Transverse colon (tissue), 4 donors: ENCODE measurements around the gene SRMS. TPM values are rescaled to one million over a fixed set of nuclear protein-coding genes. Genes with fewer than 3 reads are reported as not detected.

Experiments
- DNase-seq: peaks from one replicate; pipeline ENCODE4 v3.0.0-alpha.2; 2019
- H3K27ac ChIP-seq, 4 donors: fragments of 200-600 bp; sonication (generic); 2 replicates each; pipeline ENCODE4 v1.5.1; 2016 to 2018; ENCODE audit warnings: inconsistent platforms in 4 of 4
- H3K27me3 ChIP-seq: fragments of 200-600 bp; sonication (generic); 2 replicates; pipeline ENCODE4 v1.5.1; 2017; ENCODE audit warnings: inconsistent platforms
- H3K36me3 ChIP-seq, 4 donors: fragments of 200-600 bp; sonication (generic); 2 replicates each; pipeline ENCODE4 v1.5.1; 2017 to 2019; ENCODE audit warnings: inconsistent platforms in 4 of 4
- H3K4me1 ChIP-seq, 4 donors: fragments of 200-600 bp; sonication (generic); 2 replicates each; pipeline ENCODE4 v1.5.1; 2017 to 2020; ENCODE audit warnings: inconsistent platforms in 4 of 4
- H3K4me3 ChIP-seq, 4 donors: fragments of 200-600 bp; sonication (generic); 1 replicate in 1 of 4; 2 replicates in 3 of 4; pipeline versions ENCODE4 v1.5.1 to v1.6.1; 2017 to 2019; ENCODE audit warnings: inconsistent platforms in 4 of 4
- H3K9me3 ChIP-seq, 2 donors: fragments of 200-600 bp; sonication (generic); 2 replicates each; pipeline ENCODE4 v1.5.1; 2017 to 2019; ENCODE audit warnings: inconsistent platforms in 2 of 2
- CTCF ChIP-seq, 5 experiments: fragments of 200-600 bp in 3 of 5; fragments of 450-650 bp in 2 of 5; sonication (generic) in 3 of 5; IDR thresholded peaks; 1 replicate in 2 of 5; 2 replicates in 3 of 5; pipeline ENCODE4 v1.5.1; 2016 to 2017; ENCODE audit warnings: antibody characterized with exemption in 5 of 5, inconsistent platforms in 3 of 5, mild to moderate bottlenecking in 2 of 5, moderate library complexity in 1 of 5
- EP300 ChIP-seq: sonication (generic); formaldehyde crosslinking; IDR thresholded peaks from one replicate; pipeline ENCODE4 v1.6.1; 2017; ENCODE audit warnings: antibody characterized with exemption, low read depth
- POLR2A ChIP-seq: fragments of 450-650 bp; IDR thresholded peaks from one replicate; pipeline ENCODE4 v1.6.1; 2016; ENCODE audit warnings: antibody characterized with exemption, mild to moderate bottlenecking, moderate library complexity
- POLR2AphosphoS5 ChIP-seq, 3 donors: sonication (generic); formaldehyde crosslinking; IDR thresholded peaks; one replicate each; pipeline ENCODE4 v1.6.1; 2016; ENCODE audit warnings: antibody characterized with exemption in 3 of 3
- WGBS, 2 donors: methylation state at CpG; one replicate each; pipeline ENCODE4 v1.1.5; 2018; ENCODE audit warnings: low coverage in 1 of 2; 5-methylcytosine and 5-hydroxymethylcytosine counted together
- in situ Hi-C, 4 donors: fragments of 200-750 bp; cut with MboI; loops; one replicate each; pipeline versions ENCODE4 v1.15.0 to v1.15.1; 2017; ENCODE audit warnings: low sequenced_read_pairs in 3 of 4, low pct_ligation_motif_present in 1 of 4, low pct_unique_long_range_greater_than_20kb in 1 of 4
- intact Hi-C: fragments of 100-400 bp; cut with DNase I; formaldehyde crosslinking; loops from one replicate; pipeline ENCODE4 v1.15.1; 2023; ENCODE audit warnings: low total_unique reads
- total RNA-seq, 4 donors: library from RNA; depleted of rRNA; stranded (reverse); fragments of >200 nt; gene quantifications; one replicate each; pipeline ENCODE4 v1.1.0, GENCODE V29; 2016

The SRMS gene
- total RNA-seq, 4 donors from 2014 or later, result 0.79 TPM; not detected in 3

GRCh38 chr20:63592661-63593060, 45.1 kb upstream of the SRMS start:
- Histone ChIP-seq H3K9me3 (no peaks in the 10 kb centered on the region), H3K27me3 (no peaks in the 10 kb centered on the region), H3K36me3 (peaks cover 0 to 18% (median 4%) of the 10 kb centered on the region in 4 donors), H3K4me1 (no peaks in the 10 kb centered on the region), H3K4me3 (no peak overlapping the region), H3K27ac (no peak overlapping the region)
- DNase-seq, result no peak
- TF ChIP-seq EP300 (no peak), POLR2A (no peak), POLR2AphosphoS5 (IDR thresholded peaks at IDR 0.05) (no peak), CTCF (IDR thresholded peaks at IDR 0.05) (no peak)
- in situ Hi-C loops, result no loop called here
- WGBS, 2 donors, result 95% methylated on average over 12 of the region's 13 CpGs; no CpG with 5 or more reads in 1 of the 2 donors
- intact Hi-C loops, result no loop called here

GRCh38 chr20:63591786-63592355, 44.3 kb upstream of the SRMS start:
- TF ChIP-seq CTCF (IDR thresholded peaks at IDR 0.05) (no peak), POLR2AphosphoS5 (IDR thresholded peaks at IDR 0.05) (no peak), POLR2A (no peak), EP300 (no peak)
- no peaks in the 10 kb centered on the region for H3K9me3 ChIP-seq
- no peaks in the 10 kb centered on the region for H3K27me3 ChIP-seq
- no peak overlapping the region for H3K4me3 ChIP-seq
- intact Hi-C loops, result no loop called here
- peaks cover 0 to 18% (median 4%) of the 10 kb centered on the region in 4 donors for H3K36me3 ChIP-seq
- whole genome bisulfite sequencing, 2 donors, result 93% methylated on average over 28 of the region's 28 CpGs; no CpG with 5 or more reads in 1 of the 2 donors
- no peaks in the 10 kb centered on the region for H3K4me1 ChIP-seq
- in situ Hi-C loops, result no loop called here
- DNase-seq, result no peak
- no peak overlapping the region for H3K27ac ChIP-seq

- DNase-seq, result no peak
- WGBS, 2 donors, result 96 to 100% methylated on average over 1 to 4 of the region's 4 CpGs
- TF ChIP-seq EP300, result no peak
- no peak for TF ChIP-seq CTCF (IDR thresholded peaks at IDR 0.05)
- TF ChIP-seq POLR2A, result no peak
- TF ChIP-seq POLR2AphosphoS5 (IDR thresholded peaks at IDR 0.05), result no peak
- H3K27me3 ChIP-seq, result no peaks in the 10 kb centered on the region
- no peaks in the 10 kb centered on the region for H3K4me1 ChIP-seq
- H3K9me3 ChIP-seq, result no peaks in the 10 kb centered on the region
- intact Hi-C loops (no loop called here), in situ Hi-C loops (no loop called here)
- H3K27ac ChIP-seq, result no peak overlapping the region
- H3K36me3 ChIP-seq, result peaks cover 0 to 18% (median 4%) of the 10 kb centered on the region in 4 donors
- H3K4me3 ChIP-seq, result no peak overlapping the region
Observed at GRCh38 chr20:63591147-63591533, 43.6 kb upstream of the SRMS start.

- Histone ChIP-seq H3K27me3 (no peaks in the 10 kb centered on the region), H3K27ac (no peak overlapping the region), H3K9me3 (no peaks in the 10 kb centered on the region), H3K36me3 (peaks cover 0 to 18% (median 4%) of the 10 kb centered on the region in 4 donors), H3K4me1 (no peaks in the 10 kb centered on the region), H3K4me3 (no peak overlapping the region)
- DNase-seq, result no peak
- no peak for TF ChIP-seq CTCF (IDR thresholded peaks at IDR 0.05)
- no peak for TF ChIP-seq POLR2A
- no peak for TF ChIP-seq EP300
- TF ChIP-seq POLR2AphosphoS5 (IDR thresholded peaks at IDR 0.05), result no peak
- in situ Hi-C loops (no loop called here), intact Hi-C loops (no loop called here)
- 78 to 91% methylated on average over 8 to 40 of the region's 52 CpGs for WGBS, 2 donors
Observed at GRCh38 chr20:63590218-63591146, 42.9 kb upstream of the SRMS start.
